ENCODE data around the gene OPRM1.

DNA sequence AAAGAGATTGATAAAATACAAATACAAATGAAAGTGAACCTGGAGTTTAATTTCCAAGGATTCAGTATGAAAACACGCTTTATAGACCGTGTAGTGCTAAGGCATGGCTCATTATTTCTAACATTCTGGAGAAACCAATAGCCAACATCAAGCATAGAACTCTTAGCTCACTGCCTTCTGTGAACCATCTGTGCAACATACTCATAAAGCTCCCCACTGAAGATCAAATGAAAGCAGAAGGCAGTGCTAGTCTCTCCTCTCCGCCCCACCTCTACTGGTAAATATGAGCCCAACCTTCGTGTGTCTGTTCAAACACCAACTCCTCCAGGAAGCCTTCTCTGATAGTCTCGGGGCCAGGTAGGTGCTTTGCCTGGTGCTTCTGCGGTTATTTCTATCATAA, 163.9 kb downstream of the OPRM1 start:
- no peak for TF ChIP-seq POLR2A (IDR thresholded peaks at IDR 0.05)
- TF ChIP-seq, protein P1, sequence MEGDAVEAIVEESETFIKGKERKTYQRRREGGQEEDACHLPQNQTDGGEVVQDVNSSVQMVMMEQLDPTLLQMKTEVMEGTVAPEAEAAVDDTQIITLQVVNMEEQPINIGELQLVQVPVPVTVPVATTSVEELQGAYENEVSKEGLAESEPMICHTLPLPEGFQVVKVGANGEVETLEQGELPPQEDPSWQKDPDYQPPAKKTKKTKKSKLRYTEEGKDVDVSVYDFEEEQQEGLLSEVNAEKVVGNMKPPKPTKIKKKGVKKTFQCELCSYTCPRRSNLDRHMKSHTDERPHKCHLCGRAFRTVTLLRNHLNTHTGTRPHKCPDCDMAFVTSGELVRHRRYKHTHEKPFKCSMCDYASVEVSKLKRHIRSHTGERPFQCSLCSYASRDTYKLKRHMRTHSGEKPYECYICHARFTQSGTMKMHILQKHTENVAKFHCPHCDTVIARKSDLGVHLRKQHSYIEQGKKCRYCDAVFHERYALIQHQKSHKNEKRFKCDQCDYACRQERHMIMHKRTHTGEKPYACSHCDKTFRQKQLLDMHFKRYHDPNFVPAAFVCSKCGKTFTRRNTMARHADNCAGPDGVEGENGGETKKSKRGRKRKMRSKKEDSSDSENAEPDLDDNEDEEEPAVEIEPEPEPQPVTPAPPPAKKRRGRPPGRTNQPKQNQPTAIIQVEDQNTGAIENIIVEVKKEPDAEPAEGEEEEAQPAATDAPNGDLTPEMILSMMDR (IDR thresholded peaks at IDR 0.05), result no peak

All from Peyer's patch (tissue), 4 donors.